Liver (tissue), 9 donors: ENCODE measurements around the gene MRPS18A. TPM values are rescaled to one million over a fixed set of nuclear protein-coding genes. Genes with fewer than 3 reads are reported as not detected.

Experiments used
- DNase-seq: peaks from one replicate; pipeline ENCODE4 v3.0.0-alpha.2; 2017; ENCODE audit warnings: low spot score
- H3K27ac ChIP-seq, 2 donors: one replicate each; pipeline ENCODE4 v1.7.0; 2013; ENCODE audit warnings: inconsistent platforms in 2 of 2, low read length in 2 of 2, control low read depth in 1 of 2, low read depth in 1 of 2, mild to moderate bottlenecking in 1 of 2
- H3K27me3 ChIP-seq, 4 donors: one replicate each; pipeline versions ENCODE4 v1.6.1 to v1.7.0; 2013; ENCODE audit warnings: low read length in 3 of 4, inconsistent platforms in 1 of 4, mild to moderate bottlenecking in 1 of 4, moderate library complexity in 1 of 4; ENCODE audit not compliant: control insufficient read depth in 4 of 4, insufficient read depth in 4 of 4
- H3K36me3 ChIP-seq, 4 donors: one replicate each; pipeline versions ENCODE4 v1.6.1 to v1.7.0; 2013; ENCODE audit warnings: low read length in 3 of 4, mild to moderate bottlenecking in 3 of 4, low read depth in 1 of 4, moderate library complexity in 1 of 4; ENCODE audit not compliant: control insufficient read depth in 4 of 4, insufficient read depth in 3 of 4
- H3K4me1 ChIP-seq, 4 donors: one replicate each; pipeline versions ENCODE4 v1.6.1 to v1.7.0; 2013; ENCODE audit warnings: low read length in 3 of 4, mild to moderate bottlenecking in 3 of 4, moderate library complexity in 1 of 4; ENCODE audit not compliant: control insufficient read depth in 4 of 4, insufficient read depth in 4 of 4
- H3K4me3 ChIP-seq, 3 donors: one replicate each; pipeline versions ENCODE4 v1.6.1 to v1.7.0; 2013; ENCODE audit warnings: low read length in 3 of 3, control low read depth in 1 of 3, low read depth in 1 of 3, mild to moderate bottlenecking in 1 of 3
- H3K9ac ChIP-seq, 2 donors: one replicate each; pipeline ENCODE4 v1.7.0; 2013; ENCODE audit warnings: low read length in 2 of 2, mild to moderate bottlenecking in 2 of 2, moderate library complexity in 2 of 2, control low read depth in 1 of 2, low read depth in 1 of 2
- H3K9me3 ChIP-seq, 4 donors: one replicate each; pipeline versions ENCODE4 v1.6.1 to v1.7.0; 2013; ENCODE audit warnings: low read length in 3 of 4; ENCODE audit not compliant: control insufficient read depth in 4 of 4
- ATF3 ChIP-seq: IDR thresholded peaks from 2 replicates; pipeline ENCODE4 v1.6.1; 2016; ENCODE audit warnings: antibody characterized with exemption
- CTCF ChIP-seq: fragments of 150-350 bp; IDR thresholded peaks from 2 replicates; pipeline ENCODE4 v1.5.1; 2017; ENCODE audit warnings: improper control_type of control experiment, low read depth, low read length; ENCODE audit not compliant: missing input control
- EGR1 ChIP-seq, 2 donors: IDR thresholded peaks; 2 replicates each; pipeline ENCODE4 v1.6.1; 2016 to 2018; ENCODE audit warnings: antibody characterized with exemption in 2 of 2, low read depth in 2 of 2
- FOXA1 ChIP-seq: IDR thresholded peaks from 2 replicates; pipeline ENCODE4 v1.6.1; 2016; ENCODE audit warnings: antibody characterized with exemption
- HNF4A ChIP-seq, 2 donors: conservative IDR thresholded peaks; 2 replicates each; pipeline ENCODE4 v1.6.1; 2016; ENCODE audit warnings: antibody characterized with exemption in 2 of 2, mild to moderate bottlenecking in 2 of 2
- HNF4G ChIP-seq: IDR thresholded peaks from 2 replicates; pipeline ENCODE4 v1.6.1; 2016; ENCODE audit warnings: antibody characterized with exemption
- MAX ChIP-seq: IDR thresholded peaks from 2 replicates; pipeline ENCODE4 v1.6.1; 2016; ENCODE audit warnings: antibody characterized with exemption
- NR2F2 ChIP-seq: IDR thresholded peaks from 2 replicates; pipeline ENCODE4 v1.6.1; 2016; ENCODE audit warnings: antibody characterized with exemption
- RAD21 ChIP-seq, 2 donors: IDR thresholded peaks; 2 replicates each; pipeline ENCODE4 v1.6.1; 2016; ENCODE audit warnings: antibody characterized with exemption in 2 of 2, mild to moderate bottlenecking in 2 of 2
- REST ChIP-seq: IDR thresholded peaks from 2 replicates; pipeline ENCODE4 v1.6.1; 2016; ENCODE audit warnings: antibody characterized with exemption, mild to moderate bottlenecking
- RXRA ChIP-seq, 2 donors: IDR thresholded peaks; 2 replicates each; pipeline ENCODE4 v1.6.1; 2017 to 2018; ENCODE audit warnings: antibody characterized with exemption in 2 of 2, mild to moderate bottlenecking in 1 of 2
- SP1 ChIP-seq: IDR thresholded peaks from 2 replicates; pipeline ENCODE4 v1.6.1; 2018; ENCODE audit warnings: antibody characterized with exemption, mild to moderate bottlenecking
- TAF1 ChIP-seq: conservative IDR thresholded peaks from 2 replicates; pipeline ENCODE4 v1.6.1; 2016; ENCODE audit warnings: antibody characterized with exemption, mild to moderate bottlenecking
- ZBTB33 ChIP-seq: IDR thresholded peaks from 2 replicates; pipeline ENCODE4 v1.6.1; 2016; ENCODE audit warnings: antibody characterized with exemption
- WGBS: extraction: QIAGEN DNeasy Blood & Tissue Kit; methylation state at CpG from one replicate; pipeline ENCODE4 v1.1.7; 2013; 5-methylcytosine and 5-hydroxymethylcytosine counted together
- polyA plus RNA-seq, 2 donors: library from polyadenylated mRNA; stranded (reverse) in 1 of 2; unstranded in 1 of 2; fragments of 200-250 nt in 1 of 2; fragments of >200 nt in 1 of 2; fragmentation: Nextera tagmentation in 1 of 2; extraction: Ambion mirVana in 1 of 2; gene quantifications; one replicate each; pipeline versions ENCODE4 v1.2.1 to v1.2.3, GENCODE V29; 2013 to 2015
- total RNA-seq, 2 donors: library from RNA; depleted of rRNA; stranded (reverse); fragments of >200 nt; gene quantifications; one replicate each; pipeline ENCODE4 v1.2.3, GENCODE V29; 2014
- donor health status: healthy.
- donor health status: healthy.
- donor health status: healthy.
- donor health status: healthy.
- donor health status: healthy.

MRPS18A gene
- total and polyA plus RNA-seq, 4 donors, result 21.5 to 50.5 (median 35.0) TPM

GRCh38 chr6:43644940-43645612 is 42.5 kb downstream of the MRPS18A start, which contains the start of gene RSPH9:
TSS of gene RSPH9 (plus strand) at chr6:43645036. CDS start at chr6:43645099, 63 bp downstream.
- Histone ChIP-seq H3K27me3 (no peaks in the 10 kb centered on the region), H3K9ac (no peak within 1 kb of the TSS), H3K9me3 (no peaks in the 10 kb centered on the region), H3K36me3 (peaks cover 5 to 19% (median 7%) of the 10 kb centered on the region in 4 donors), H3K27ac (peak within 1 kb of the TSS in 1 of 2 donors; percentile 47), H3K4me3 (peak within 1 kb of the TSS in 1 of 3 donors; percentile 37), H3K4me1 (peaks cover 0 to 3% (median 0%) of the 10 kb centered on the region in 4 donors)
- DNase-seq, result peak; percentile 81
- TF ChIP-seq MAX (no peak), EGR1 (IDR thresholded peaks at IDR 0.05; ENCODE audit: low read depth in 2 of 2) (no peak), FOXA1 (no peak), TAF1 (no peak), CTCF (no peak), ATF3 (no peak), HNF4G (no peak), REST (no peak), NR2F2 (no peak), SP1 (no peak), HNF4A (conservative IDR thresholded peaks at IDR 0.05) (no peak), ZBTB33 (no peak), RXRA (IDR thresholded peaks at IDR 0.05) (no peak), RAD21 (IDR thresholded peaks at IDR 0.05) (no peak)
- 10% methylated on average over 52 of the region's 52 CpGs for WGBS
